WTC11 (cell line): ENCODE results near the gene DERA. TPM values are rescaled to one million over a fixed set of nuclear protein-coding genes. Genes with fewer than 3 reads are reported as not detected.
A peak's percentile ranks its signal among the peaks of the same experiment; 100 is the strongest.

Experiments
- AFF4 ChIP-seq: sonication (generic); formaldehyde crosslinking; IDR thresholded peaks from 2 replicates; pipeline ENCODE4 v1.8.1; 2023; ENCODE audit warnings: mild to moderate bottlenecking, missing genetic modification reagents, borderline replicate concordance
- ATF2 ChIP-seq: sonication (generic); formaldehyde crosslinking; IDR thresholded peaks from 2 replicates; pipeline ENCODE4 v1.8.1; 2022; ENCODE audit warnings: low read depth, missing genetic modification reagents, borderline replicate concordance
- CDX4 ChIP-seq: fragments of 250-450 bp; sonication (Bioruptor Pico); IDR thresholded peaks from 2 replicates; pipeline ENCODE4 v1.9.0; 2021; ENCODE audit warnings: moderate library complexity, mild to moderate bottlenecking, inconsistent platforms, borderline replicate concordance
- E2F4 ChIP-seq: sonication (generic); formaldehyde crosslinking; IDR thresholded peaks from 2 replicates; pipeline ENCODE4 v1.8.1; 2022; ENCODE audit warnings: low read depth, mild to moderate bottlenecking, moderate library complexity, missing genetic modification reagents, borderline replicate concordance
- EMX1 ChIP-seq: fragments of 250-450 bp; sonication (Bioruptor Pico); IDR thresholded peaks from 2 replicates; pipeline ENCODE4 v1.8.0; 2021; ENCODE audit warnings: mild to moderate bottlenecking
- GTF2I ChIP-seq: fragments of 250-450 bp; sonication (Bioruptor Pico); conservative IDR thresholded peaks from 2 replicates; pipeline ENCODE4 v1.4.0; 2021; ENCODE audit warnings: mild to moderate bottlenecking
- HMGA2 ChIP-seq: fragments of 250-450 bp; sonication (Bioruptor Pico); IDR thresholded peaks from 2 replicates; pipeline ENCODE4 v1.4.0; 2021; ENCODE audit warnings: mild to moderate bottlenecking, moderate library complexity
- IRF2 ChIP-seq: sonication (generic); formaldehyde crosslinking; IDR thresholded peaks from 2 replicates; pipeline ENCODE4 v1.8.0; 2022; ENCODE audit warnings: low read depth, missing genetic modification reagents, borderline replicate concordance
- NFE2L1 ChIP-seq: sonication (generic); formaldehyde crosslinking; IDR thresholded peaks from 2 replicates; pipeline ENCODE4 v1.8.1; 2023; ENCODE audit warnings: missing genetic modification reagents
- OVOL2 ChIP-seq: fragments of 250-450 bp; sonication (Bioruptor Pico); IDR thresholded peaks from 2 replicates; pipeline ENCODE4 v1.9.0; 2021; ENCODE audit warnings: mild to moderate bottlenecking, borderline replicate concordance
- SMAD4 ChIP-seq: sonication (generic); formaldehyde crosslinking; IDR thresholded peaks from 2 replicates; pipeline ENCODE4 v1.8.0; 2022; ENCODE audit warnings: mild to moderate bottlenecking, missing genetic modification reagents
- SOX15 ChIP-seq: fragments of 250-450 bp; sonication (Bioruptor Pico); IDR thresholded peaks from 2 replicates; pipeline ENCODE4 v1.9.0; 2021; ENCODE audit warnings: mild to moderate bottlenecking
- TEAD1 ChIP-seq: sonication (generic); formaldehyde crosslinking; IDR thresholded peaks from 2 replicates; pipeline ENCODE4 v1.8.0; 2022; ENCODE audit warnings: mild to moderate bottlenecking, missing genetic modification reagents
- ZBTB21 ChIP-seq: sonication (generic); formaldehyde crosslinking; IDR thresholded peaks from 2 replicates; pipeline ENCODE4 v1.8.1; 2023; ENCODE audit warnings: mild to moderate bottlenecking, missing genetic modification reagents, borderline replicate concordance
- ZNF219 ChIP-seq: sonication (generic); formaldehyde crosslinking; IDR thresholded peaks from 2 replicates; pipeline ENCODE4 v1.8.0; 2023; ENCODE audit warnings: missing genetic modification reagents, mild to moderate bottlenecking, borderline replicate concordance
- ZNF263 ChIP-seq: sonication (generic); formaldehyde crosslinking; IDR thresholded peaks from 2 replicates; pipeline ENCODE4 v1.8.1; 2022; ENCODE audit warnings: low read depth, mild to moderate bottlenecking, moderate library complexity, missing genetic modification reagents
- ZNF317 ChIP-seq: sonication (generic); formaldehyde crosslinking; IDR thresholded peaks from 2 replicates; pipeline ENCODE4 v1.8.1; 2023; ENCODE audit warnings: low read depth, mild to moderate bottlenecking, moderate library complexity, missing genetic modification reagents, borderline replicate concordance
- ZNF416 ChIP-seq: fragments of 250-450 bp; sonication (Bioruptor Pico); IDR thresholded peaks from 2 replicates; pipeline ENCODE4 v1.9.0; 2021; ENCODE audit warnings: mild to moderate bottlenecking, inconsistent platforms
- ZNF671 ChIP-seq: fragments of 250-450 bp; sonication (Bioruptor Pico); IDR thresholded peaks from 2 replicates; pipeline ENCODE4 v1.8.0; 2021; ENCODE audit warnings: mild to moderate bottlenecking
- total RNA-seq: library from RNA; stranded (reverse); gene quantifications from 3 replicates; pipeline ENCODE4 v1.2.3, GENCODE V29; 2021
- TF ChIP-seq, protein P1 (sequence below): sonication (generic); formaldehyde crosslinking; conservative IDR thresholded peaks from 2 replicates; pipeline ENCODE4 v1.8.1; 2023; ENCODE audit warnings: mild to moderate bottlenecking, low read depth, missing genetic modification reagents, moderate library complexity
- TF ChIP-seq, protein P2 (sequence below): sonication (generic); formaldehyde crosslinking; IDR thresholded peaks from 2 replicates; pipeline ENCODE4 v1.8.0; 2022; ENCODE audit warnings: mild to moderate bottlenecking, missing genetic modification reagents
- TF ChIP-seq, protein P3 (sequence below): sonication (generic); formaldehyde crosslinking; IDR thresholded peaks from 2 replicates; pipeline ENCODE4 v1.8.0; 2022; ENCODE audit warnings: missing genetic modification reagents
- TF ChIP-seq, protein P4 (sequence below): fragments of 250-450 bp; sonication (Bioruptor Pico); IDR thresholded peaks from 2 replicates; pipeline ENCODE4 v1.8.0; 2021; ENCODE audit warnings: mild to moderate bottlenecking

Gene DERA
- total RNA-seq, 1 experiment from 2014 or later: 22.4 TPM

DNA sequence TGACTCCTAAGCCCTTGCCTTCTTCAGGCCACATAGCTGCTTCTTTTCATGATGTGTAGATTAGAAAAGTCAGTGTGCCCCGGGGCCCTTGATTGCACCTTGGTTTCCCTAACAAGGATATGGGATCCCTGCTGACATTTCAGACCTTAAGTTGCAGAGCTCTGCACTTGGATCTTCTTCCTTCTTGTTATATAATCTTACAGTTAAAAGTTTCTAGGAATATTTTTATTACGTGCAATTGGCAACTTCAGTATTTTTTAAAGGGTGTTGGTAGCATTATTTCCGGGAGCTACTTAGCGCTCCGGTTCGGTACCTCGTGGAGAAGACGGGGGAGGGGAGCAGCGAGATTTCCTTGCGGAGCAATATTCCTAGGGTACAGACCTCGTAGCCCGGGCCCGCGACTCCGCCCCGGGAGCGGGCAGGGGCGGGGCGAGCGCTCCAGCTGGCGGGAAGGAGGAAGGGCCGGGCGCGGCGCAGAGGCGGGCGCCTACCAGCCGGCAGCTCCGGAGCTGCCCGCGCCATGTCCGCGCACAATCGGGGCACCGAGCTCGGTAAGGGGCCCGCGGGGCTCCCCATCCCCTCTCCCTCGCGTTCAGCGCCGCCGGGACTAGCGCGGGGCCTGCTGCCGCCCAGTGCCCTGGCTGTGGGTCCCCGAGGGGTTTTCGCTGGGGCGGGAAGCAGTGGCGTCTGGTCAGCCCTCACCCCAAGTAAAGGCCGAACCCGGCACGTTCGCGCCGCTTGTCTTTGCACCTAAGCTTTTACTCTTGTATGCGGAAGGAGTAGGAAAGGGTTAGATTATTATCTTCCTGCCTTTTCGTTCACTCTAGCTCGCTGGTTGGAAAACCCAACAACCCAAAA lies at the start of gene DERA (continued):
- TF ChIP-seq ZNF416 (CRISPR knock-in tag) (no peak), ZNF219 (no peak), CDX4 (CRISPR knock-in tag) (no peak; the same call in 1 of the 2 replicates), ATF2 (no peak), TEAD1 (peak; percentile 50; the same call in 1 of the 2 replicates), E2F4 (peak; percentile 72; the same call in 1 of the 2 replicates), NFE2L1 (CRISPR knock-in tag) (no peak), AFF4 (CRISPR knock-in tag) (no peak), ZNF263 (CRISPR knock-in tag) (no peak), ZBTB21 (no peak; the same call in 1 of the 2 replicates), IRF2 (CRISPR knock-in tag) (no peak), SMAD4 (CRISPR knock-in tag) (no peak), OVOL2 (CRISPR knock-in tag) (no peak), SOX15 (CRISPR knock-in tag) (no peak), EMX1 (CRISPR knock-in tag) (no peak), ZNF671 (CRISPR knock-in tag) (no peak), HMGA2 (CRISPR knock-in tag) (no peak), GTF2I (CRISPR knock-in tag) (no peak), ZNF317 (CRISPR knock-in tag) (no peak)
- TF ChIP-seq, protein P1, sequence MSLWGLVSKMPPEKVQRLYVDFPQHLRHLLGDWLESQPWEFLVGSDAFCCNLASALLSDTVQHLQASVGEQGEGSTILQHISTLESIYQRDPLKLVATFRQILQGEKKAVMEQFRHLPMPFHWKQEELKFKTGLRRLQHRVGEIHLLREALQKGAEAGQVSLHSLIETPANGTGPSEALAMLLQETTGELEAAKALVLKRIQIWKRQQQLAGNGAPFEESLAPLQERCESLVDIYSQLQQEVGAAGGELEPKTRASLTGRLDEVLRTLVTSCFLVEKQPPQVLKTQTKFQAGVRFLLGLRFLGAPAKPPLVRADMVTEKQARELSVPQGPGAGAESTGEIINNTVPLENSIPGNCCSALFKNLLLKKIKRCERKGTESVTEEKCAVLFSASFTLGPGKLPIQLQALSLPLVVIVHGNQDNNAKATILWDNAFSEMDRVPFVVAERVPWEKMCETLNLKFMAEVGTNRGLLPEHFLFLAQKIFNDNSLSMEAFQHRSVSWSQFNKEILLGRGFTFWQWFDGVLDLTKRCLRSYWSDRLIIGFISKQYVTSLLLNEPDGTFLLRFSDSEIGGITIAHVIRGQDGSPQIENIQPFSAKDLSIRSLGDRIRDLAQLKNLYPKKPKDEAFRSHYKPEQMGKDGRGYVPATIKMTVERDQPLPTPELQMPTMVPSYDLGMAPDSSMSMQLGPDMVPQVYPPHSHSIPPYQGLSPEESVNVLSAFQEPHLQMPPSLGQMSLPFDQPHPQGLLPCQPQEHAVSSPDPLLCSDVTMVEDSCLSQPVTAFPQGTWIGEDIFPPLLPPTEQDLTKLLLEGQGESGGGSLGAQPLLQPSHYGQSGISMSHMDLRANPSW (CRISPR knock-in tag): no peak
- TF ChIP-seq, protein P2, sequence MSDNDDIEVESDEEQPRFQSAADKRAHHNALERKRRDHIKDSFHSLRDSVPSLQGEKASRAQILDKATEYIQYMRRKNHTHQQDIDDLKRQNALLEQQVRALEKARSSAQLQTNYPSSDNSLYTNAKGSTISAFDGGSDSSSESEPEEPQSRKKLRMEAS (CRISPR knock-in tag): peak; percentile 28; the same call in 1 of the 2 replicates
- TF ChIP-seq, protein P3, sequence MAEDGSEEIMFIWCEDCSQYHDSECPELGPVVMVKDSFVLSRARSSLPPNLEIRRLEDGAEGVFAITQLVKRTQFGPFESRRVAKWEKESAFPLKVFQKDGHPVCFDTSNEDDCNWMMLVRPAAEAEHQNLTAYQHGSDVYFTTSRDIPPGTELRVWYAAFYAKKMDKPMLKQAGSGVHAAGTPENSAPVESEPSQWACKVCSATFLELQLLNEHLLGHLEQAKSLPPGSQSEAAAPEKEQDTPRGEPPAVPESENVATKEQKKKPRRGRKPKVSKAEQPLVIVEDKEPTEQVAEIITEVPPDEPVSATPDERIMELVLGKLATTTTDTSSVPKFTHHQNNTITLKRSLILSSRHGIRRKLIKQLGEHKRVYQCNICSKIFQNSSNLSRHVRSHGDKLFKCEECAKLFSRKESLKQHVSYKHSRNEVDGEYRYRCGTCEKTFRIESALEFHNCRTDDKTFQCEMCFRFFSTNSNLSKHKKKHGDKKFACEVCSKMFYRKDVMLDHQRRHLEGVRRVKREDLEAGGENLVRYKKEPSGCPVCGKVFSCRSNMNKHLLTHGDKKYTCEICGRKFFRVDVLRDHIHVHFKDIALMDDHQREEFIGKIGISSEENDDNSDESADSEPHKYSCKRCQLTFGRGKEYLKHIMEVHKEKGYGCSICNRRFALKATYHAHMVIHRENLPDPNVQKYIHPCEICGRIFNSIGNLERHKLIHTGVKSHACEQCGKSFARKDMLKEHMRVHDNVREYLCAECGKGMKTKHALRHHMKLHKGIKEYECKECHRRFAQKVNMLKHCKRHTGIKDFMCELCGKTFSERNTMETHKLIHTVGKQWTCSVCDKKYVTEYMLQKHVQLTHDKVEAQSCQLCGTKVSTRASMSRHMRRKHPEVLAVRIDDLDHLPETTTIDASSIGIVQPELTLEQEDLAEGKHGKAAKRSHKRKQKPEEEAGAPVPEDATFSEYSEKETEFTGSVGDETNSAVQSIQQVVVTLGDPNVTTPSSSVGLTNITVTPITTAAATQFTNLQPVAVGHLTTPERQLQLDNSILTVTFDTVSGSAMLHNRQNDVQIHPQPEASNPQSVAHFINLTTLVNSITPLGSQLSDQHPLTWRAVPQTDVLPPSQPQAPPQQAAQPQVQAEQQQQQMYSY (CRISPR knock-in tag): no peak
- TF ChIP-seq, protein P4, sequence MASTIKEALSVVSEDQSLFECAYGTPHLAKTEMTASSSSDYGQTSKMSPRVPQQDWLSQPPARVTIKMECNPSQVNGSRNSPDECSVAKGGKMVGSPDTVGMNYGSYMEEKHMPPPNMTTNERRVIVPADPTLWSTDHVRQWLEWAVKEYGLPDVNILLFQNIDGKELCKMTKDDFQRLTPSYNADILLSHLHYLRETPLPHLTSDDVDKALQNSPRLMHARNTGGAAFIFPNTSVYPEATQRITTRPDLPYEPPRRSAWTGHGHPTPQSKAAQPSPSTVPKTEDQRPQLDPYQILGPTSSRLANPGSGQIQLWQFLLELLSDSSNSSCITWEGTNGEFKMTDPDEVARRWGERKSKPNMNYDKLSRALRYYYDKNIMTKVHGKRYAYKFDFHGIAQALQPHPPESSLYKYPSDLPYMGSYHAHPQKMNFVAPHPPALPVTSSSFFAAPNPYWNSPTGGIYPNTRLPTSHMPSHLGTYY (CRISPR knock-in tag): 0 out of 2 replicates have a peak, but pooled peaks have one; percentile 11
